Measurements from ENCODE around the gene TMC7. TPM values are rescaled to one million over a fixed set of nuclear protein-coding genes. Genes with fewer than 3 reads are reported as not detected.

Gene TMC7
- total and polyA plus RNA-seq, 2 donors from 2014 or later, result 0.30 to 1.2 TPM

GRCh38 chr16:19083670-19084069 is 99.9 kb downstream of the TMC7 start:
- Histone ChIP-seq H3K4me3 (ENCODE audit: low read length in 3 of 3) (no peak overlapping the region), H3K36me3 (ENCODE audit: control insufficient read depth in 2 of 3, insufficient read depth in 3 of 3, low read length in 3 of 3) (peaks cover 0 to 5% (median 4%) of the 10 kb centered on the region in 3 donors), H3K9ac (ENCODE audit: low read length in 3 of 3) (no peak overlapping the region), H3K9me3 (ENCODE audit: control insufficient read depth in 2 of 3, insufficient read depth in 1 of 3, low read length in 3 of 3) (no peaks in the 10 kb centered on the region), H3K27me3 (ENCODE audit: control insufficient read depth, insufficient read depth, low read length) (no peaks in the 10 kb centered on the region), H3K27ac (ENCODE audit: low read depth in 2 of 2, low read length in 2 of 2) (no peak overlapping the region), H3K4me1 (ENCODE audit: control insufficient read depth in 2 of 3, insufficient read depth in 2 of 3, low read depth in 1 of 3, low read length in 3 of 3) (peaks cover 0 to 5% (median 0%) of the 10 kb centered on the region in 3 donors)
- intact Hi-C loops (cut with DNase I), result no loop called here
- no peak for DNase-seq
- no peak for FAIRE-seq
- no peak for TF ChIP-seq CTCF (IDR thresholded peaks at IDR 0.05; ENCODE audit: borderline replicate concordance, extremely low read depth, insufficient read depth)

GRCh38 chr16:19084139-19084538 is 100.4 kb downstream of the TMC7 start:
- Histone ChIP-seq H3K36me3 (ENCODE audit: control insufficient read depth in 2 of 3, insufficient read depth in 3 of 3, low read length in 3 of 3) (peaks cover 0 to 2% (median under 1%) of the 10 kb centered on the region in 3 donors), H3K9ac (ENCODE audit: low read length in 3 of 3) (no peak overlapping the region), H3K27ac (ENCODE audit: low read depth in 2 of 2, low read length in 2 of 2) (no peak overlapping the region), H3K4me1 (ENCODE audit: control insufficient read depth in 2 of 3, insufficient read depth in 2 of 3, low read depth in 1 of 3, low read length in 3 of 3) (peaks cover 0 to 5% (median 0%) of the 10 kb centered on the region in 3 donors), H3K27me3 (ENCODE audit: control insufficient read depth, insufficient read depth, low read length) (no peaks in the 10 kb centered on the region), H3K9me3 (ENCODE audit: control insufficient read depth in 2 of 3, insufficient read depth in 1 of 3, low read length in 3 of 3) (no peaks in the 10 kb centered on the region), H3K4me3 (ENCODE audit: low read length in 3 of 3) (no peak overlapping the region)
- TF ChIP-seq CTCF (IDR thresholded peaks at IDR 0.05; ENCODE audit: borderline replicate concordance, extremely low read depth, insufficient read depth), result no peak
- DNase-seq (no peak), FAIRE-seq (no peak)
- intact Hi-C loops (cut with DNase I), result no loop called here

DNA sequence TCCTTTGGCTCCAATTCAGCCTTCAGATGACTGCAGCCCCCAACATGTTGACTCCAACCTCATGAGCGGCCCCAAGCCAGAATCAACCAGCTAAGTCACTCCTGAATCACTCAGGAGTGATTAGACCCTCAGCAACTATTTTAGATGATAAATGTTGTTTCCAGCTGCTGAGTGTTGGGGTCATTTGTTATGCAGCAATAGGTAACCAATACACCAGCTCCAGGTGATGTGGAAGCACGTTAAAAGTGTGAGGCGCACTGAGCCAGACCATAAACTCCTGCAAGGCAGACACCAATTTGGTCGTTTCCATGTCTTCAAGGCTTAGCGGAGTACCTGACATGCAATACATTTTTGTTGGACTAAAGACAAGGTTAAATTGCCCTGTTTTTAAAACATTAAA is 101.1 kb downstream of the TMC7 start:
- FAIRE-seq, result no peak
- Histone ChIP-seq H3K36me3 (ENCODE audit: control insufficient read depth in 2 of 3, insufficient read depth in 3 of 3, low read length in 3 of 3) (peaks cover 0 to 2% (median 0%) of the 10 kb centered on the region in 3 donors), H3K4me1 (ENCODE audit: control insufficient read depth in 2 of 3, insufficient read depth in 2 of 3, low read depth in 1 of 3, low read length in 3 of 3) (peaks cover 0 to 5% (median 0%) of the 10 kb centered on the region in 3 donors), H3K27ac (ENCODE audit: low read depth in 2 of 2, low read length in 2 of 2) (no peak overlapping the region), H3K9me3 (ENCODE audit: control insufficient read depth in 2 of 3, insufficient read depth in 1 of 3, low read length in 3 of 3) (no peaks in the 10 kb centered on the region), H3K9ac (ENCODE audit: low read length in 3 of 3) (no peak overlapping the region), H3K4me3 (ENCODE audit: low read length in 3 of 3) (no peak overlapping the region), H3K27me3 (ENCODE audit: control insufficient read depth, insufficient read depth, low read length) (no peaks in the 10 kb centered on the region)
- TF ChIP-seq CTCF (IDR thresholded peaks at IDR 0.05; ENCODE audit: borderline replicate concordance, extremely low read depth, insufficient read depth), result no peak
- intact Hi-C loops (cut with DNase I), result no loop called here
- no peak for DNase-seq

- Histone ChIP-seq H3K27me3 (ENCODE audit: control insufficient read depth, insufficient read depth, low read length) (no peaks in the 10 kb centered on the region), H3K36me3 (ENCODE audit: control insufficient read depth in 2 of 3, insufficient read depth in 3 of 3, low read length in 3 of 3) (peaks cover 0 to 2% (median 0%) of the 10 kb centered on the region in 3 donors), H3K4me1 (ENCODE audit: control insufficient read depth in 2 of 3, insufficient read depth in 2 of 3, low read depth in 1 of 3, low read length in 3 of 3) (peaks cover 0 to 5% (median 0%) of the 10 kb centered on the region in 3 donors), H3K9me3 (ENCODE audit: control insufficient read depth in 2 of 3, insufficient read depth in 1 of 3, low read length in 3 of 3) (no peaks in the 10 kb centered on the region), H3K4me3 (ENCODE audit: low read length in 3 of 3) (peak overlapping the region in 1 of 3 donors; percentile 65), H3K9ac (ENCODE audit: low read length in 3 of 3) (peak overlapping the region in 1 of 3 donors; percentile 78), H3K27ac (ENCODE audit: low read depth in 2 of 2, low read length in 2 of 2) (no peak overlapping the region)
- DNase-seq, result no peak
- intact Hi-C loops (cut with DNase I), result no loop called here
- no peak for FAIRE-seq
- no peak for TF ChIP-seq CTCF (IDR thresholded peaks at IDR 0.05; ENCODE audit: borderline replicate concordance, extremely low read depth, insufficient read depth)
Observed at GRCh38 chr16:19085679-19086200, 102.0 kb downstream of the TMC7 start.
